NCI-H2107 (cell line): Measurements from ENCODE around the gene BRI3.
"Not testable (repeated sequence)": the region's sequence is repeated elsewhere in the genome, so short reads cannot be mapped to it uniquely, and the experiment has no call there.

Source experiments
- DNase-seq: peaks from one replicate; lab custom pipeline; 2025; lab: John Stamatoyannopoulos, UW

The BRI3 gene

GRCh38 chr7:98312201-98312600 is 30.7 kb downstream of the BRI3 start:
- DNase-seq = no peak

DNA sequence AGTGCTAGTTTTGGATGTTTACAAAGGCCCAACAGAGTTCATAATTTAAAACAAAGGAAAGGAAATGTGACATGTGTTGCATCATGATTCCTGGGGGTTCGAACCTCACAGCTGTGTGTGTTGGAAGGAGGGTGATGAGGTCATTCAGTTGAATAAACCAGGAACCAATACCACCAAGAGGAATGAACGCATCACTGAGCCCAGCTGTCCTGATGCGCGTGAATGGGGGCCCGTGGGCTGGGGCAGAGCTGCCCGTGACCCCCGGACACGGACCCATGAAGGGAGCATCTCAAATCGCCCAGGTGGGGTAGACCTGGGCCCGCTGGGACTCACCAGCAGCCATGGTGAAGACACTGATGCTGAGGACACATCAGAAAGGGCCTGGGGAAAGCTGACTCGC is 33.0 kb downstream of the BRI3 start:
- DNase-seq = no peak

- no peak for DNase-seq
These were observed 34.0 kb downstream of the BRI3 start for GRCh38 chr7:98315318-98315993.

- not testable (repeated sequence) for DNase-seq
These were observed 34.6 kb downstream of the BRI3 start for GRCh38 chr7:98315994-98316527.

DNA sequence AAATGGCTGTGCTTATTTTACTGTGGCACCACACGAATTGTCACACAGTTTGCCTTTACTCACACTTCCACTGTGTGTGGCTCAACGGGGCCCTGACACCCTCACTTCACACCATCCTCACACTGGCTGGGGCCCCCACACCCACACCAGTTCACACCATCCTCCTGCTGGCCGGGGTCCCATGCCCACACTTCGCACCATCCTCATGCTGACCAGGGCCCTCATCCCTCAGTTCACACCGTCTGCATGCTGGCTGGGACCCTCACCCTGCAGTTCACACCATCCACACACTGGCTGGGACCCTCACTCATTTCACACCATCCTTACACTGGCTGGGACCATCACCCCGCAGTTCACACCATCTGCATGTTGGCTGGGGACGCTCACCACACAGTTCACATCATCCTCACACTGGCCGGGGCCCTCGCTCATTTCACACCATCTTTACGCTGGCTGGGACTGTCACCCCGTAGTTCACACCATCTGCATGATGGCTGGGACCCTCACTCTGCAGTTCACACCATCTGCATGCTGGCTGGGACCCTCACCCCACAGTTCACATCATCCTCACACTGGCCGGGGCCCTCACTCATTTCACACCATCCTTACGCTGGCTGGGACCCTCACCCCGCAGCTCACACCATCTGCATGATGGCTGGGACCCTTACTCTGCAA is 36.0 kb downstream of the BRI3 start:
- no peak for DNase-seq

DNA sequence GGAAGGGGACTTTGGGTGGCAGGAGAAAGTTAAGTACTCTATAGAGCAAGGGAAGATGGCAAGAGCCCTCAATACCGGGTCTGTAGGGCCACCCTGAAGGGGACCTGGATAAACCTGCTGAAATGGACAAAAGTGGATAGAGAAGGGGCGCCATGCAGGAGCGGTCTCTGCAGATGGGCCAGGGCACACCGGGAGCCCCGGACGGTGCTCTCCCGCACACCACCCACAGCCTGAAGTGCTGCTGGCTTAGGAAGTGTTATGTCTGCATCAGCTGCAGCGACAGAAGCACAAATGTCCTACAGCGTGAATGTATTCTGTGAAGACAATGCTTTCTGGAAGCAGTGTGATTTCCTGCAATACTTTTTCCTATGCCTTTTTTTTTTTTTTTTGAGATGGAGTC is 37.7 kb downstream of the BRI3 start:
- DNase-seq = no peak

DNA sequence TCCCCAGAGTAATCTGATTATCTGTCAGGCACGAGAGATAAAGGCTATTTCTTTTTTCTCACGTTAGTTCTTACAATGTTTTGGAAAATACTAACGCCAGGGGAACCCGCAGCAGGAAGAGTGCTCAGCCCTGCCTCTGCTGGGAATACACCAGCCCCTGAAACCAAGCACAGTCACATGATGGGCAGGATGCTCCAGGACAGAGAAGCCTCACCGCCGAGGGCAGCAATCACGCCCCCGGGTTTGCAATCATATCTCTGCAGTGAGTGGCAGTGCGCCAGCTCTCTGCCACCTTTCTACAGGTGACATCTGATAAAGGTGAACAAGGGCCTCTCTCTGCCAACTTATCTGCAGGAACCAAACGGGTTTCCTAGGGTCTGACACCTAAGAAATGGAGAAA is 39.8 kb downstream of the BRI3 start:
- no peak for DNase-seq

DNA sequence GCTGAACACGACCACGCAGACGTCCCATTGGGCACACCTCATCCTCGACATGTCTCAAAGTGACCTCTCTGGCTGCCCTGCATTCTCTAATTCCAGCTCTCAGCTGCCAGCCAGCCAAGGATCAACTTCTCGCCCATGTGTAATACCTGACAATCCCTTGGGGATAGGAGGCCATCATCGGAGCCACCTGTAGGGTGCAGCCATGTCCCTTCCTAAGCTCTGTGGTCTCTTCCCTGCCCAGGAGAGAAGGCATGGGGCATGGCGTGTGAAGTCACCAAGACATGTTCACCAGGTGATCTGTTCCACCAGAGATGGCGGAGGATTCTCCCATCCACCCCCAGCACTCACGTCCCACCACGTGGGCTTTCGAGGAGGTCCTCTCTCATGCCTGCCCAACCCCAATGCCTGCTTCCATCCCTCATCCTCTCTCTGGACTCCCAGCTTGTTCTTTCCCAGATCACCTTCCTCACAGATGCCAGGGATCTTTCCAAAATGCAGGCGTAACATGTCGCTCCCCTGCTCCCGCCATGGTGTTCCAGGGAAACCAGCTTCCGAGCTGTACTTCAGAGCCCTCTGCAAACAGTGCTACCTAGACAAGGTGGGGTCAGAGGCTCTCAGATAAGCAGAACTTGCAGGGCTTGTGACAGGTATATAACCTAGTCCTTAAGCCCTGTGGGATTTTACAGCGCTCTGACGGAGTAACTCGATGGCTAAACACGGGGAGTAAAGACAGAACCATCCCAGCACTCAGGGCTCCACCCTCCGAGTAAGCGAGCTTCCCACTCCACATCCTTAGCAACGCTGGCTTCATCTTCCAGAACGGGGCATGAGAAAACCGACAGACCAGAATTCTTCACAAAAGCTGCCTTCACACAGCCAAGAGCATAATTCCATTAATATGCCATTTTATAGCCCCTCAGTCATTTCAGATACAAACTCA is 41.1 kb downstream of the BRI3 start:
- no peak for DNase-seq

- DNase-seq = no peak
These were observed 42.3 kb downstream of the BRI3 start for GRCh38 chr7:98323597-98324322.

DNA sequence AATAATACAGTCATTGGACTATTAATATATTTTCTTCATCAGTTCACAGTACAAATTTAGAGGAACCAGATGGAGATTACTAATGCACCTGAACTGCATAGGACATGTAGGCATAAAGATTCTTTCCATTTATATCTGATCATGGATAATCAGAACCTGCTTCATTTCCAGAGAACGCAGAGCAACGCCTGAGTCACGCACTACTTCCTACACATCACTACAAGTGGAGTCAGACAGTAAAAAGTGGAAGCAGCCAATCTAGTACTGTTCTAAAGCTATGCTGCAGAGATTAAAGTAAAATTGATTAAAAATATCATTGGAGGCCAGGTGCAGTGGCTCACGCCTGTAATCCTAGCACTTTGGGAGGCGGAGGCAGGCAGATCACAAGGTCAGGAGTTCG is 43.3 kb downstream of the BRI3 start:
- no peak for DNase-seq

GRCh38 chr7:98329100-98329790 is 47.8 kb downstream of the BRI3 start:
- DNase-seq = no peak

GRCh38 chr7:98329791-98330373 is 48.4 kb downstream of the BRI3 start:
- no peak for DNase-seq

DNA sequence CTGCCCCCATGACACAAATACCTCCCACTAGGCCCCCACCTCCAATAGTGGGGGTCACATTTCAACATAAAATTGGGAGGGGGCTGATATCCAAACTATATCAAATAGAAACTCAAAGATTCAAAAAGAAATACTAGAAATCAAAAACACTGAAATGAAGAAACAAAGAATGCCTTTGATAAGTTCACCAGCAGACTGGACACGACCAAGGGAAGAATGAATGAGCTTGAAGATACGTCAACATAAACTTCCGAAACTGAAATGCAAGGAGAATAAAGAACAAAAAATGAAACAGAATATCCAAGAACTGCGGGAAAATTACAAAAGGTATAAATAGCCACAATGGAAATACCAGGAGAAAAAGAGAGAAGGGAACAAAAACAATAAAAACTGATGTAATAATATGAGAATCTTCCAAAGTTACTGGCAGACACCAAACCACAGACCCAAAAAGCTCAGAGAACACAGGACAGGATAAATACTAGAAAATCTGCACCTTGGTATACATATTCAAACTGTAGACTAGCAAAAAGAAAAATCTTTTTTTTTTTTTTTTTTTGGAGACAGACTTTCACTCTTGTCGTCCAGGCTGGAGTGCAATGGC is 49.5 kb downstream of the BRI3 start:
- no peak for DNase-seq

- DNase-seq = no peak
These were observed 52.6 kb downstream of the BRI3 start for GRCh38 chr7:98334081-98334480.

GRCh38 chr7:98335411-98335977 is 54.0 kb downstream of the BRI3 start:
- no peak for DNase-seq

- DNase-seq = no peak
These were observed 57.0 kb downstream of the BRI3 start for GRCh38 chr7:98338441-98338840.

GRCh38 chr7:98339043-98339442 is 57.6 kb downstream of the BRI3 start:
- no peak for DNase-seq

GRCh38 chr7:98341106-98341505 is 59.6 kb downstream of the BRI3 start:
- no peak for DNase-seq
